Activated CD8-positive, alpha-beta memory T cell treated with anti-CD3 and anti-CD28 coated beads for 48 hours (primary cell): Measurements from ENCODE around the gene PDCD1LG2.

Experiments used
- DNase-seq, 3 experiments: peaks; one replicate each; pipeline ENCODE4 v3.0.0-alpha.2; 2020; ENCODE audit warnings: low read depth in 2 of 3, low spot score in 2 of 3

The PDCD1LG2 gene

DNA sequence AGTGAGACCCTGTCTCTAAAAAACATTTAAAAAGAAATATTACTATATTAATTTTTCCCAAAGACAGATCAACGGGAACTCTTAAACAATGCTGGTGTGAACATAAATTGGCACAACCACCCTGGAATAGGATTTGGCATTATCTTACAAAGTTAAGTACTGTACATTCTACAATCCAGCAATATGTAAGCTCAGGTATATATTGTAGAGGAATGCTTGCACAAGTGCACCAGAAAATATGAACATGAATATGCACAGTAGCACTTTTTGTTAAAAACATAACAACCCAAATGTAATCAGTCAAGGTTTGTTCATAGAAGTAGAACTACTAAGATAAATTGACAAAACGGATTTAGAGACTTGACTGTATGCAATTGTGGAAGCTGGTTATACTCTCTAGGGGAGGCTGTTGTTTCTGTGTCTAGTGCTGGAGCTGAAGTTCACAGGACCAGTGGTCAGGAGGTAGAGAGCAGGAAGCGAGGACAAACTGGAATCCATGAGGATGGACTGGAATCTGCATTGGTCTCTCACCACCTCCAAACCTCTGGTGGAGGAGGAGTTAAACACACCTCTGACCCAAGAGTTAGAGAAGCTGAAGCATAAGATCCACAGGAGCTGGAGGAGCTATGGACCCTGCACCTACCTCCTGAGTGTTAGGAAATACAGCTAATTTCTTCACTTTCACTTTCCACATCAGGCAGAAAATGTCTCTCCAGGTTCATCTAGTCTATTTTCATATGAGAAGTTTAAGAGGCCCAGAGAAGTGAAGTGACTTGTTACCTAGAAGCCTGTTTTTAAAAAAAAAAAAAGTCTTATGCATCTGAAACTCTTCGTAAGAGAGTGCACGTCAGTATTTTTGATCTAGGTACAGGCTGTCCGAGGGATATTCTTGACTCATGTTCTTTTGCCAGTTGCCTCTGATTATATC is 98.2 kb downstream of the PDCD1LG2 start:
- no peak for DNase-seq

DNA sequence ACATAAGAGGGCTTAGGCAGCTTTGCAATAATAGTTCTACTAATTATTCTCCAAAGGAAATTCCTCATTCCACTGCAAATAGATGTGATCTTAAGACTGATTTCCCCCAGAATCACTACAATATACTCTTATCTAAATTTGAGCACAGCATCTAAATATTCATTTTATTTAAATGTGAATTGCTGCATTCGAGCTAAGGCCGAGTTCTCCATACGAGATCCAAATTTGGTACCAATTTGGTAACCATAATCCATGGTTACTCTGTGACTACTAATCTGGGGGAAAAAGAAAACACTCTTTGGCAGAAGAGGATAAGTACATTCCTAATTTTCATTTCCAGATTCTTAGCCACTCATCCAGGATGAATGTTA is 98.9 kb downstream of the PDCD1LG2 start:
- DNase-seq = no peak

DNA sequence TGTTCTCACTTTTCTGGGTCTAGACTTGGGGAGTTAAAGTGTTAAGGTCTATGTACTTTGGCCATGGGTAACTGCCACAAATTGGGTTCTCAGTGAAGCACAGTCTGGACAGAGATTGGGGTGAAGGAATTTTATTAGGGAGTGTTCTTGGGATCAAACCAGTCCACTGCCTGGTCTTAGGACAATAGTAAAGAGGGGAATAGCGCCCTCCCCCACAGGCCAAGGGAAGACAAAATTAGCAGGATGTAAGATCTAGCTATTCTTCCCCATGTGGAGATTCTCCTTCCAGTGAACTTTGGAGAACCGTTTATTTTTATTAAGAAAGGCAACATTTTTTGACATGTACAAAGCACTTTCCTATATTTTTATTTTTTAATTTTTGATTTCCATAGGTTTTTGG is 100.2 kb downstream of the PDCD1LG2 start:
- DNase-seq = no peak

DNA sequence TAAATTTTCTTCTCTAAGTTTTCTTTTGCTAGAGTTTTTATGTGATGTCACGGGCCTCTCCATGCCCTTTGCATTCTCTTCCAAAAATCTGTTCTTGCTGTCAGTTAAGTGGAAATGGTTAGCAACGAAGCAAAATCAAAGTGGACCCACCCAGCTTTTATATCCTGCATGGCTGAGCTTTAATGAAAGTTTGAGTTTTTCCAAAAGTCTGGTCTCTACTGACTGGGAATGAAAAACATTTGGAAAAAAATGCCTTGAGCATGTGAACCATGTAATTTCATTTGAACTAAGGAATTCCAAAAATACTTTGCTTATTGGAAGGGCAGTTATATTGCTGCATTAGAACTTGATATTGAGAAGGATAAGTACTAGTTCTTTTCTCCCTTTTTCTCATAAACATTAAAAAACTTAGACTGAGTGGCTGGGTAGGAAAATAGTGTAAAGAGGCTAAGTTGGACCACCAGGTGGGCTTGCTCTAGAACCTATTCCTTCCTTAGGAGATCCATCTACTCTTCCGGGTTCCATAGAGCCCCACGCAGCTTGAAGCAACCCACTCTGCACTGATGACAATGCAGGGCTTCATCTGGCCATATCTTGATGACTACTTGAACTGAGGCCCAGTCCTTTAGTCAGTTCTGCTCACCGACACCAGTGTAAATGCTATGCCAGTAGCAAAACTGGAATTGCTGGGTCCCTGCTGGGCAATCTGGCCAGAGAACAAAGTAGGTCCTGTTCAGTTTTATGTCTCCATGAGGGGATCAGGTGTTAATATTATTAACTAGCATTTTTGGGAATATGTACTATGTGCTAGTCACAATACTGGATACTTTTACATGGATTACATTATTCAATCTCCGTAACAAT is 101.2 kb downstream of the PDCD1LG2 start:
- DNase-seq = no peak

DNA sequence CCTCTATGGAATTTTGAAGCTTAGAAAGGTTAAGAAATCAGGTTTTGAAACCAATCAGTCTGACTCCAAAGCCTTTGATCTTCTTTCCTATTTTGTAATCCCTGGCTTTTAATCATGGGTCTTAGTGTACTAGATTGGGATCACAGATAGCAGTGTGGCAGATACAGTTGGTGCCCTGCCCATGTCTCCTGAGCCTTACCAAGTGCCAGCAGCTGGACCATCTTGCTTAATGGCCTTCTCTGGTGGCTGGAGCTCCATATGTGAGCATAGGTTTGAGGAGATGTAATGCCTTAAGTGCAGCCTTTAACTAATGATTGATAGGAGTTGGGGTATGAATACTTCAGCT is 101.8 kb downstream of the PDCD1LG2 start:
- DNase-seq = no peak

DNA sequence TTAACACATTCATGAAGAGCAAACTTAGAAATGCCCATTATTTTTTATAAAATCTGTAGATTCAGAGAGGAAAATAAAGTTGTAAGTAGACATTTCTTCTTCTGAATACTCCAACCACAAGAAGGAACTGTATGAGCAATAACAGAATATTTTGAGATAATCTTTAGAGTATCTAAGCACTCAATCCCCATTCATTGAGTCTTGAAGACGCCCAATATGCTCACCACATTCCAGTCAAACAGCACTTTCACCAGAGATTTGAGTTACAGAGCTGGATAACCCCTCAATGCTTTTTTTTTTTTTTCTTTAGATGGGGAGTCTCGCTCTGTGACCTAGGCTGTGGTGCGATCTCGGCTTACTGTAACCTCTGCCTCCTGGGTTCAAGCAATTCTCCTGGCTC is 103.9 kb downstream of the PDCD1LG2 start:
- DNase-seq = no peak

DNA sequence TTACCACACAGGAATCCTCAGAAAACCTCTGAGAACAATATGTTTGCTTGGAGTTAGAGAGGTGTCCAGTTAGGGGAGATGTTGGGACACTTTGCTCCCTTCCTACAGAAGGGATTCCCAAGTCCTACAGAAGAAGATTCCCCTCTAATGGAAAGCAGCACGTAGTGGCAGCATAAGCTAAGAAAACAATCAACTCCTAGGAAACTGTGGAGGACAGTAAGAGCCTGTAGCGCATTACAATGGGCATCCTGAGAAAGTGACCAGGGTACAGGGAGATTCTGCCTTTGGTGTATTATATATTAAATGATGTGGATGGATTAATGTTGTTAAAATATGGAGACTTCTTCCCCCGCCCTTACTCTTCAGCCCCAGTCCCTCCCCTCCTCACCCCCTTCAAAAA is 104.7 kb downstream of the PDCD1LG2 start:
- no peak for DNase-seq

DNA sequence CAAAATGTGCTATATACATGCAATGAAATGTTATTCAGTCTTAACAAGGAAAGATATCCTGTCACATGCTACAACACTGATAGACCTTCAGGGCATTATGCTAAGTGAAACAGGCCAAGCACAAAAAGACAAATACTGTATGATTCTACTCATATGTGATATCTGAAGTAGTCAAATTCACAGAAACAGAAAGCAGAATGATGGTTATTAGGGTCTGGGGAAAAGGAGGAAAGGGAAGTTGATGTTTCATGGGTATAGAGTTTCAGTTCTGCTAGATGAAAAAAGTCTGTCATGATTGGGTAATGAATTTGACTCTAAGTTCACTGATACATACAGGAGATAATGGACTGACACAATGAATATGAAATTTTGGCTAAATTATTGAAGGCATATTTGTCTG is 107.4 kb downstream of the PDCD1LG2 start:
- DNase-seq = no peak

DNA sequence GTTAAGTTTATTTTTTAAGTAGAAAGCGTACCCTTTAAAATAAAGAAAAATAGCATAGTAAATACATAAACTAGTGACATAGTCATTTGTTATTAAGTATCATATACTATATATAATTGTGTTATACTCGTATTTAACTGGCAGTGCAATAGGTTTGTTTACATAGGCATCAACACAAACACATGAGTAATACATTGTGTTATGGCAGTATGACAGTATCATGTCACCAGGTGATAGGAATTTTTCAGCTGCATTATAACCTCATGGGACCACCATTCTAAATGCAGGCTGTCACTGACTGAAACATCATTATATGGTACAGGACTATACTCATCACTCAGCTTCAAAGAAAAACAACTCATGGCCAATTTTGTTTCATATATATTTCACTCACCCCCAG is 110.2 kb downstream of the PDCD1LG2 start:
- DNase-seq = no peak
